NCI-H345 (cell line): ENCODE measurements around the gene RDH11.
"Not testable (repeated sequence)": the region's sequence is repeated elsewhere in the genome, so short reads cannot be mapped to it uniquely, and the experiment has no call there.

Experiments
- DNase-seq: peaks from one replicate; lab custom pipeline; 2025; lab: John Stamatoyannopoulos, UW

The RDH11 gene

GRCh38 chr14:67703997-67704396 is 8.4 kb upstream of the RDH11 start:
- no peak for DNase-seq

GRCh38 chr14:67701492-67701891 is 5.9 kb upstream of the RDH11 start, which contains the start of gene RDH12:
RDH12 (plus strand) TSS chr14:67701886; CDS start chr14:67722643, 20,757 bp downstream.
- not testable (repeated sequence) for DNase-seq

GRCh38 chr14:67698179-67698578 is 2.6 kb upstream of the RDH11 start:
- no peak for DNase-seq

GRCh38 chr14:67697006-67697405 is 1.4 kb upstream of the RDH11 start:
- DNase-seq: no peak

DNA sequence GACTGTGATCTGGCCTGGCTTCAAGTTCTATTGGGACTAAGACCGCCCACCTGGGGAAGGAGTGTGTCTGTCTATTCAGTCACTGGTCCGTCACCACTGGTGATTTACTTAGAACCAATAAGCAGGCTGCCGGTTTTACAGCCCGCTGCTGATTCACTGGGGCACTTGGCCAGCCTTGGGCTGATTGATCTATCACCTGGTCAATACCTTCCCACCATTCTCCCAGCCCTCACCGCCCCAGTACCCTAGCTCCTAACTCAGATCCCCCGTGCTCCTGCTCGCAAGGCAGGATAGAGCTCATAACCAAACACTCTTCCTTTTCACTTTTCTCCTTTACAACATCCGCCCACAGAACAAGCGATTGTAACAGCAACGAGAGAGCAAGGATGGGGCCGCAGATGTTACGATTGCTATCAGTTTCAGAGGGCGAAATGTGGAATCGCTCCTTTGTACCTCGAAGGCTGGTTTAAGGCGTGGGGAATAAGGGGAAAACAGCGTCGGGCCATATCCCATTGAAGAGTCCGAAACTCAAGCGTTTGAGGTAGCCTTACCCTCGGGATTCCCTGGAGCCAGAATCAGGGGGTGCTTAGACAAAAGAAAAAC is 672 bp downstream of the RDH11 start:
- DNase-seq: peak; percentile 89

- no peak for DNase-seq
Measured at GRCh38 chr14:67690011-67690410, 5.6 kb downstream of the RDH11 start.

DNA sequence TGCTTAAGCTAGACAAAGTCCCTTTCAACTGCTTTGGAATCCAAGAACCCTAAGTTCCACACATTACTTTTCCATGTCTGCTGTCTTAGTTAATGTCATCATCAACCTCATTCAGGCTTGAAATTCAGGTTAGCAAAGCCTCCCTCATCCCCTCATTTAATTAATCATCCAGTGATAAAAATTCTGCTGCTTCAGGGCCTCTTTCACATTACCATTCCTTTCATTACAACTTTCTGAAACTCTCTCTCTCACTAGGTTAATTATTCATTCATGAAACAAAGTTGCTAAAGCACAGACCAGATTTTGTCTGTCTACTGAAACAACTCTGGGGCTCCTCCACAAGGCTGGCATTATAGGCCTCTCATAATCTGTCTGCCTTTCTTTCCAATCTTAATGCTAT is 11.7 kb downstream of the RDH11 start:
- no peak for DNase-seq

DNA sequence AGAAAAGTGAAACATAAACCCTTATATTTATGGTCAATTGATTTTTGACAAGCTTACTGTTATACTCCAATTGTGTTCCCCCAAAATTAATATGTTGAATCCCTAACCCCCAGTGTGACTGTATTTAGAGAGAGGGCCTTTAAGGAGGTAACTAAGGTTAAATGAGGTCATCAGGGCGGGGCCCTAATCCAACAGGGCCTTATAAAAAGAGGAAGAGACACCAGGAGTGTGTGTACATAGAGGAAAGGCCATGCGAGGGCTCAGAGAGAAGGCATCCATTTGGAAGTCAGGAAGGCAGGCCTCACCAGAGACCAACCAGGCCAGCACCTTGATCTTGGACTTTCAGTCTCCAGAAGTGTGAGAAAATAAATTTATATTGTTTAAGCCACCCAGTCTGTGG is 14.6 kb downstream of the RDH11 start:
- no peak for DNase-seq

DNA sequence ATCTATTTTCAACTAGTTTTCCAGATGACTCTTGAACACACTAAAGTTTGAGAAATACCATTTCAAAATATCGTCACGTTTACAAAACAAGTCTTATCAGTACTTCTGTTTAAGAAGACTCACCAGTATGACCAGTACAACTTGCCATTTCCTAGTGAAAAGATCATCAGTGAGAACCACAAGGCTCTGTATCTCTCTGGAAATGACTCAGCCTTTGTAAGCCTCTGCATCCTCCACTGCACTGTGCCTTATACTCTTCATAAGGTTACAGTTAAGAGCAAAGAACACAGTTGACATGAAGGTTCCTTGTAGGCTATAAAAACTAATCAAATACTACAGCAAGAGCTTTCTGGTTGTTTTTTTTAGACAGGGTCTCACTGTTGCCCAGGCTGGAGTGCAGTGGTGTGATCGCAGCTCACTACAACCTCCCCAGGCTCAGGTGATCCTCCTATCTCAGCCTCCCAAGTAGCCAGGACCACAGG is 15.4 kb downstream of the RDH11 start:
- DNase-seq: no peak

DNA sequence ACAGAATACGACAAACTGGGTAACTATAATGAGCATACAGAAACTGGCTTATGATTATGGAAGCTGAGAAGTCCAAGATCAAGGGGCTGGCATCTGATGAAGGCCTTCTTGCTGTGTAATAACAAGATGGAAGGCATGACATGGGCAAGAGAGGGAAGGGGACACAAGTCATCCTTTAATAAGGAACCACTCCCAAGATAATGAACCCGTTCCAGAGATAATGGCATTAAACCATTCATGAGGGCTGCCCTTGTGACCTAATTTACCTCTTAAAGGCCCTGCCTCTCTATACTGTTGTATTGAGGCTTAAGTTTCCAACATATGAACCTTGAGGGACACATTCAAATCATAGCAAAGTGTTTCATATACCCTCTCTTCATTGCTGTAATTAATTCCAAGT is 16.6 kb downstream of the RDH11 start:
- no peak for DNase-seq

DNA sequence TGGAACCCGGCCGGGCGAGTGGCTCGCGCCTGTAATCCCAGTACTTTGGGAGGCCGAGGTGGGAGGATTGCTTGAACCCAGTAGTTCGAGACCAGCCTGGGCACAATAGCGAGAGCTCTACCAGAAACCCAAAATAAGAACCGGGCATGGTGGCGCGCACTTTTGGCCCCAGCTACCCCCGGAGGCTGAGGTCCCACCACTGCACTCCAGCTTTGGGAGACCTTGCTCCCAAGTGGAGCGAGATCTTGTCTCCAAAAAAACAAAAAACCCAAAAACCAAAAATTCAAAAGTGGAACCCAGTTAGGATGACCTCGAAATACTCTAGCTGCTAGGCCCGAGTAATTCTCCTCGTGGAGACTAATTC is 20.4 kb downstream of the RDH11 start:
- DNase-seq: no peak

DNA sequence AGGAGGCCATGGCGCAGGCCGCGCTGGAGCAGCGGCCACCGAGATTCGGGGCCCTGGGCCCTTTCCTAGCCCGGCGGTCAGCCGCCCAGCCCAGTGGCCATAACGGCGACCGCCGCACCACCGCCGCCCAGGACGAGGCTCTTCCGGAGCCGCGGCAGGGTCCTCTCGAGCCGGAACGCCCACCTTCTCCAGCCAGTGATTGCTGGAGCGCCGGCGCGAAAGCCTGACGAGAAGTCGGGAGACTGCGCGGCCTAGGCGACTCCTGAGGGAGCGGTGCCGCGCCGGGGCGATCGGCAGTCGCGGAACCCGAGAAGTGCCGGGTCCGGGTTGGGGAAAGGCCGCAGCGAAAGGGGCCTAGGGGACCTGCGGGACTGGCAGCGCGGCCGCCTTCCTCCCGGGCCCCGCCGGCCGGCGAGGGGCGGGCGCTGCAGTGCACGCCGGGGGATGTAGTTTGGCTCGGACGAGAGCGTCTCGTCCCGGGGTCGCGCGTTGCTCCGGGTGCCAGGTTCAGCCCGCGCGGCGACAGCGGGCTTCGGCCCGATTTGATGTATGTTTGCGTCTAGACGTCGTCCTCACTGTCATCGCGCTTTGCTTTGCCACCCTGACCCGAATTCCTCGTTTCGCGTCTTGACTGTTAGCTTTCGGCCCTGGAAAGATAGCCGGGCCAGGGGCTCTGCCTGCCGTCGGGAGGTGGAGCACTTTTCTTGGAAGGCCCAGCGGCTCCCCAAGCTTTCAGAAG is 20.9 kb downstream of the RDH11 start, which contains the start of gene VTI1B:
Gene VTI1B (minus strand): TSS at position 153 of the 739 bp plus-strand sequence. CDS start 143 bp downstream, at position 10.
- peak; percentile 73 for DNase-seq

DNA sequence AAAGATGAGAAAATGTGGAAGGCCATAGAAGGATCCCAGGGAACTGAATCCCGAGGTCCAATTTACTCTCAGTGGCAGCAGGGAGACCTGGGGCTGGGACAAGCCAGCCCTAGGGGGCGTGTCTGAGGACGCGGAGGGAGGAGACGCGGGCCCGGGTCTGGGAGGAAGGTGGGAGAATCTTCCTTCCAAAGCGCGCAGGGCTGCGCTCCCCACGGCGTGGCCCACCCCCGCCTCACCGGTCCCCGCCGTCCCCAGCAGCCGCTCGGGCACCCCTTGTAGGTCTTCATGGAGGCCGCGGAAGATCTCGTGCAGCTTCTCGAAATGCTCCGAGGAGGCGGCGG is 21.5 kb downstream of the RDH11 start:
- DNase-seq: peak; percentile 78

DNA sequence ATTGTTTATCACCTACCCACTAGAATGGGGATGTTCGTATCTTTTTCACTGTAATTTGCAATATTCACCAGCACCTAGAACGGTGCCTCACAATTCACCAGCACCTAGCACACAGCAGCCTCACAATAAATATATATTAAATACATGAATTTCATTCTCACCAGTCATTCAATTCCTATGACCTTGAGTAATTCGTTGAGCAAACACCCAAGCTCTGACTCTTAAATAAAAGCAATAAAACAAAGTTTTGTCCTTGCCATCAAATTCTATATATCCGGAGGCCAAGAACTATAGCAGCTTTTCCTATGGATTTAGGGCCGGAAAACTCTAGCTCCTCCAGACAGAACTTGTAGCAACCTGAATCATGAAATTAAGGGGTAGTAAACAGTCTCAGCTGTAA is 22.1 kb downstream of the RDH11 start:
- no peak for DNase-seq

- DNase-seq: no peak
Measured at GRCh38 chr14:67668559-67668958, 27.0 kb downstream of the RDH11 start.

DNA sequence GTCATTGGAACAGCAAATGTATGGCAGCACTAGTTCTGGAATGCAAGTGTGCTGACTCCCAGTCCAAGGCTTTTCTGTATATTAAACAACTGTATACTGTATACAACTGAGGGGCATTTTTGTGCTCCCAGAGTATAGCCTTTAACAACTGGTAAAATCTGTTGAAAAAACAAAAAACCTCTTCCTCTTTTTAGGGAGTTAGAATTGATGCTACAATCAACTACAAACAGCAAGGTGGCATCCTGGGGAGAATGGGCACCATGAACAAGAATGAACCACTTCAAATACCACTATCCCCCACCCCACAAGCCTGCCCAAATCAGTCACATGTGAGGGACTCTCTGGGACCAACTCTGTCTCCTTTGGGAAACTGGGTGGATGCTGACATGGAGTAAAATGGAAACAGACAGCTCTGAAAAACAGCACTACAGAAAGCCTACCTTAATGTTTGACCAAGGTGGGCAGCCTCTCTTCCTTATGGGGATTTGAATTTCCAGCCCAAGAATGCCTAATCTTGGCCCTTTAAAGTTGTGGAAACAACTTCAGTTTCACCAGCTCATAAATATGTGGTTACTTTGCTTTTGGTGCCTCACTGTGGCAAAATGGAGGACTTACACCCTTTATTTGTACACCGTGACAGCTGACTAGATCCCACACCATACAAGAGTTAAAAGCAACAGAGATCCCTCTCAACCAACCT is 28.7 kb downstream of the RDH11 start:
- DNase-seq: peak; percentile 10

DNA sequence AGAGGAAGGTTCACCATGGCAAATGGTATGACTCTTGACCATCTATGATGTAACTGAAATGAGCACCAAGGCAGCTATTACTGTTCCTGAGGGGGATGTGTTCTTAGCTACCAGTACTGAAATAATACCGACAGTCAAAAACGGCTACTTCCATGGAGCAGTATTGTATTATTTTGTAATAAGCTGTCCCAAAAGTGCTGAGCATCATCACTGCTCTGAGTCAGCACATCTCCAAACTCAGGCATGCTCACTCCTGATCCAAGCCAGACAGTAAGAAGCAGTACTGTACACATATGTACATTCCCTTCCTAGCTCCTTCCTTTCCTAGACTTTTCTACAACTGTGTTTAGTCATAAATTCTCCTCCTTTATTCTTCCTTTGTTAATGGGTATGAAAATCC is 29.7 kb downstream of the RDH11 start:
- no peak for DNase-seq

- no peak for DNase-seq
Measured at GRCh38 chr14:67663633-67664032, 31.9 kb downstream of the RDH11 start.

DNA sequence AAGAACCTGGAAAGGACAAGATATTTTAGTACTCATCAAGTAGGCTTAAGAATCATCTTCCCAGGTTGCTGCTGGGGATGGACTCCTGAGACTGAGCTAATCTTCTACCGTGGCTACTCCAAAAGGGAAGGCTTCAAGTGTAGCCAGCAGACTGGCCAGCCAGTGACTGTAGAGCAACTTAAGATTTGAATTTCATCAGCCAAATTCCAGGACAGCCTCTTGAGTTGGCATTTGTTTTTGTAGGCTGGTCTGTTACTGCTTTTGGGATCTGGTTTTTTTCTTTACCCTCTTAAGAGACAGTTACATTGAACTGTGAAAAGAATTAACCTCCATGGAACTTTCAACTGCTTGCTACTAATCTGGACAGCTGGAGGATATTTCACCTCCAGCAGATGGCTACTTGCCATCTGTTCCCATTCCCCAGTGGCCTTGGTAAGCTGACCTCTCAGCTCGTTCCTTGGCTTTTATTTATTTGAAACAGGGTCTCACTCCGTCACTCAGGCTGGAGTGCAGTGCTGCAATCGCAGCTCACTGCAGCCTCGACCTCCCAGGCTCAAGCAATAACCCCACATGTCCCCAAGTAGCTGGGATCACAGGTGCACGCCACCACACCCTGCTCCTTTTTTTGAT is 41.8 kb downstream of the RDH11 start:
- DNase-seq: no peak

GRCh38 chr14:67652189-67652588 is 43.4 kb downstream of the RDH11 start:
- DNase-seq: no peak

- no peak for DNase-seq
Measured at GRCh38 chr14:67650694-67651093, 44.9 kb downstream of the RDH11 start.

DNA sequence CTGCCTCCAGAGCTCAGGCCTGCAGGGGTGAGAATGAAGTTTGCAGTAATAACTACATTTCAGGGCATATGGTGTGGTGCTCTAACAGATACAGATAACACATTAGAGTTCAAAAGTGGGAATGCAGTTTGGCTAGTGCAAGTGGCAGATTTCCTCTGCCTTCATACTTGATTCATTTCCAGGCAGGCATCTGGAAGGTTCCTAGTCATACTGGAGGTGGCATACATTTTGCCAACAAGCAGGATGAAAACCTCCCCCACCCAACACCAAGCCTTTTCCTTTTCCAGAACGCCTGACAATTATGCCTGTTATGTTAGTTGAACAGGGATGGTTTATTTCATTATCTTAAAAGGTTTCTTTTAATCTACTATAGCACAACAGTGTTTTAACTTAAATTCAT is 45.4 kb downstream of the RDH11 start:
- no peak for DNase-seq

- DNase-seq: no peak
Measured at GRCh38 chr14:67646131-67646530, 49.4 kb downstream of the RDH11 start.
